CD4-positive, alpha-beta T cell (primary cell): ENCODE data around the gene DNHD1. TPM values are rescaled to one million over a fixed set of nuclear protein-coding genes. Genes with fewer than 3 reads are reported as not detected.
A peak's percentile ranks its signal among the peaks of the same experiment; 100 is the strongest.

Experiments
- ATAC-seq: fragments of 200-7000 bp; cut with Tn5 transposase; one replicate; pipeline ENCODE4 v1.10.0; 2022; ENCODE audit warnings: mild to moderate bottlenecking; ENCODE audit not compliant: poor library complexity
- CTCF ChIA-PET: fragments of 350-600 bp; sonication (Branson Sonifier 250); formaldehyde crosslinking; loops from one replicate; lab custom pipeline; 2021; ENCODE audit warnings: antibody characterized with exemption, inconsistent platforms; lab: Charles Lee
- POLR2A ChIA-PET: fragments of 350-600 bp; sonication (Branson Sonifier 250); formaldehyde crosslinking; loops from one replicate; lab custom pipeline; 2021; ENCODE audit warnings: antibody characterized with exemption, inconsistent platforms; lab: Charles Lee
- DNase-seq, 14 experiments: peaks; one replicate each; pipeline ENCODE4 v3.0.0-alpha.2; 2013 to 2020; ENCODE audit warnings: mixed read lengths in 2 of 14
- H3K27ac ChIP-seq, 2 donors: one replicate each; pipeline versions ENCODE4 v1.5.1 to v1.7.0; 2013; ENCODE audit warnings: low read length in 2 of 2, low read depth in 1 of 2, mild to moderate bottlenecking in 1 of 2
- H3K27me3 ChIP-seq, 2 experiments: 1 replicate in 1 of 2; 2 replicates in 1 of 2; pipeline versions ENCODE4 v1.6.1 to v1.7.0; 2013; ENCODE audit warnings: low read length in 2 of 2, control low read depth in 1 of 2, mild to moderate bottlenecking in 1 of 2, moderate library complexity in 1 of 2; ENCODE audit not compliant: insufficient read depth in 2 of 2, control insufficient read depth in 1 of 2
- H3K36me3 ChIP-seq: one replicate; pipeline ENCODE4 v1.6.1; 2013; ENCODE audit warnings: low read length, control low read depth; ENCODE audit not compliant: insufficient read depth
- H3K4me1 ChIP-seq: one replicate; pipeline ENCODE4 v1.6.1; 2013; ENCODE audit warnings: low read length, control low read depth; ENCODE audit not compliant: insufficient read depth
- H3K4me3 ChIP-seq: one replicate; pipeline ENCODE4 v1.5.1; 2013; ENCODE audit warnings: mild to moderate bottlenecking, low read length, moderate library complexity
- H3K9me3 ChIP-seq, 2 experiments: 1 replicate in 1 of 2; 2 replicates in 1 of 2; pipeline versions ENCODE4 v1.6.1 to v1.7.0; 2013; ENCODE audit warnings: low read length in 2 of 2, mild to moderate bottlenecking in 2 of 2, control low read depth in 1 of 2, moderate library complexity in 1 of 2; ENCODE audit not compliant: control insufficient read depth in 1 of 2, insufficient read depth in 1 of 2
- H3K27ac Mint-ChIP-seq: one replicate; pipeline ENCODE4 v1.8.0; 2020; ENCODE audit warnings: mixed read lengths
- H3K27me3 Mint-ChIP-seq: one replicate; pipeline ENCODE4 v1.8.0; 2021; ENCODE audit warnings: mixed read lengths
- H3K36me3 Mint-ChIP-seq: one replicate; pipeline ENCODE4 v1.8.0; 2021; ENCODE audit warnings: low read depth, mixed read lengths
- H3K4me1 Mint-ChIP-seq: one replicate; pipeline ENCODE4 v1.8.0; 2021; ENCODE audit warnings: low read depth, mixed read lengths
- H3K4me3 Mint-ChIP-seq: one replicate; pipeline ENCODE4 v1.8.0; 2020; ENCODE audit warnings: mild to moderate bottlenecking, mixed read lengths
- H3K9me3 Mint-ChIP-seq: one replicate; pipeline ENCODE4 v1.8.0; 2020; ENCODE audit warnings: mixed read lengths
- intact Hi-C, 2 experiments: fragments of 100-400 bp; cut with DNase I in 1 of 2; cut with micrococcal nuclease in 1 of 2; formaldehyde crosslinking; loops; one replicate each; pipeline versions ENCODE4 v1.15.1 to v1.9.0; 2023 to 2025; cut with DNase I, micrococcal nuclease
- total RNA-seq, 174 experiments: library from RNA in 2 of 174; stranded (reverse) in 2 of 174; gene quantifications; one replicate each; pipeline ENCODE4 v1.2.3 and lab custom pipeline; 2021 to 2026
- TF ChIP-seq, protein P1 (sequence below): fragments of 200-600 bp; IDR thresholded peaks from one replicate; pipeline ENCODE4 v1.8.0; 2022; ENCODE audit warnings: antibody characterized with exemption, mild to moderate bottlenecking

The DNHD1 gene
- total RNA-seq, 2 experiments from 2014 or later: 44.1 to 46.8 TPM

DNA sequence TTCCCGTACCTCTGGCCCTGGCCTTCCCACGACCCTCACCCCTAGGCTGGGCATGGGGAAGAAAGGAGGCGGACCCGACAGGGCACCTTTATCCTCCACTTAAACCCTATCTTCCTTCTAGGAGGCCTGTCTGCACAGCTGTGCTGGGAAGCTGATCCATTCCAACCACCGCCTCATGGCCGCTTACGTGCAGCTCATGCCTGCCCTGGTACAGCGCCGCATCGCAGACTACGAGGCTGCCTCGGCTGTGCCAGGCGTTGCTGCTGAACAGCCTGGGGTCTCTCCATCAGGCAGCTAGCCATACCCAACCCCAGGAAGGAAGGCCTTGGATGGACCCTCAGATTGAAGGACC, 15.2 kb upstream of the DNHD1 start:
- H3K36me3 Mint-ChIP-seq: peaks cover 51% of the 10 kb centered on the region
- Histone ChIP-seq H3K4me1 (peaks cover 39% of the 10 kb centered on the region), H3K4me3 (peak overlapping the region; percentile 83), H3K27ac (peak overlapping the region; percentile 87 to 95), H3K9me3 (no peaks in the 10 kb centered on the region), H3K36me3 (peaks cover 69% of the 10 kb centered on the region), H3K27me3 (no peaks in the 10 kb centered on the region)
- TF ChIP-seq, protein P1, sequence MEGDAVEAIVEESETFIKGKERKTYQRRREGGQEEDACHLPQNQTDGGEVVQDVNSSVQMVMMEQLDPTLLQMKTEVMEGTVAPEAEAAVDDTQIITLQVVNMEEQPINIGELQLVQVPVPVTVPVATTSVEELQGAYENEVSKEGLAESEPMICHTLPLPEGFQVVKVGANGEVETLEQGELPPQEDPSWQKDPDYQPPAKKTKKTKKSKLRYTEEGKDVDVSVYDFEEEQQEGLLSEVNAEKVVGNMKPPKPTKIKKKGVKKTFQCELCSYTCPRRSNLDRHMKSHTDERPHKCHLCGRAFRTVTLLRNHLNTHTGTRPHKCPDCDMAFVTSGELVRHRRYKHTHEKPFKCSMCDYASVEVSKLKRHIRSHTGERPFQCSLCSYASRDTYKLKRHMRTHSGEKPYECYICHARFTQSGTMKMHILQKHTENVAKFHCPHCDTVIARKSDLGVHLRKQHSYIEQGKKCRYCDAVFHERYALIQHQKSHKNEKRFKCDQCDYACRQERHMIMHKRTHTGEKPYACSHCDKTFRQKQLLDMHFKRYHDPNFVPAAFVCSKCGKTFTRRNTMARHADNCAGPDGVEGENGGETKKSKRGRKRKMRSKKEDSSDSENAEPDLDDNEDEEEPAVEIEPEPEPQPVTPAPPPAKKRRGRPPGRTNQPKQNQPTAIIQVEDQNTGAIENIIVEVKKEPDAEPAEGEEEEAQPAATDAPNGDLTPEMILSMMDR: no peak
- ATAC-seq (peak; percentile 5), DNase-seq (no peak)
- H3K27ac Mint-ChIP-seq: peak overlapping the region; percentile 99
- peaks cover 42% of the 10 kb centered on the region for H3K4me1 Mint-ChIP-seq
- intact Hi-C loops: loop anchor here (1.0 to 5.0 kb wide), 8 partner anchors 92 to 1505 kb away; partner anchors contain the start of genes FHIP1B (in 2 of the 2), ILK (in 2 of the 2), MRPL17 (in 2 of the 2) and RRP8 (in 2 of the 2)
- no peaks in the 10 kb centered on the region for H3K9me3 Mint-ChIP-seq
- ChIA-PET POLR2A (interaction anchor here (0.7 to 2.7 kb wide), 28 partner anchors 8 to 1505 kb away, joined by 3 to 27 read pairs (median 6); partner anchors contain the start of genes APBB1, EIF3F, FHIP1B and MRPL17), CTCF (interaction anchor here (1.2 to 1.9 kb wide), 5 partner anchors 38 to 201 kb away, joined by 3 to 8 read pairs (median 6); partner anchors contain the start of gene MRPL17)
- H3K4me3 Mint-ChIP-seq: peak overlapping the region; percentile 98
- no peaks in the 10 kb centered on the region for H3K27me3 Mint-ChIP-seq

DNA sequence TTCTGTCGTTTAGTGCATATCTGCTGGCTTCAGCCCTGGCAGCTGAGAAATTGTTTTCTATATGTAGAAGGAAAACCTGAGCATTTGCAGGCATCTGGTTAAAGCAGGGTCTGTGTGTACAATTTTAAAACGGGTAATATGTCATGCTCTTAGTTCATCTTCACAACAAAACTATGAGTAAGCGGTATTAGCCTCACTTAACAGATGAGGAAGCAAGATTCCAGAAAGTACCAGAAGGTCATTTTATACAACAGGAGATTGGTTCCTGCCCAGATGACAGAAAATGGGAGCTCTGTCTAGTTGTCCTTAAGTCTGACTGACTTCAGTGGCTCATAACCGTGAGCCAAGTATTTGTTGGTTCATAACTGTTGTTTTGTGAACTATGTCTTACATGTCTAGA, 14.6 kb upstream of the DNHD1 start:
- ChIA-PET CTCF (interaction anchor here (1.2 to 2.2 kb wide), 5 partner anchors 39 to 199 kb away, joined by 3 to 8 read pairs (median 6); partner anchors contain the start of gene TAF10), POLR2A (interaction anchor here (1.3 to 2.7 kb wide), 14 partner anchors 8 to 793 kb away, joined by 3 to 27 read pairs (median 10); partner anchors contain the start of genes APBB1, MRPL17, SMPD1 and TAF10)
- peaks cover 67% of the 10 kb centered on the region for H3K36me3 ChIP-seq
- DNase-seq (peak in 1 of 14 experiments; percentile 21), ATAC-seq (no peak)
- peaks cover 39% of the 10 kb centered on the region for H3K4me1 ChIP-seq
- TF ChIP-seq, protein P1: no peak
- H3K27ac ChIP-seq: peak overlapping the region; percentile 87 to 95
- H3K4me1 Mint-ChIP-seq: peaks cover 42% of the 10 kb centered on the region
- peak overlapping the region; percentile 99 for H3K27ac Mint-ChIP-seq
- no peaks in the 10 kb centered on the region for H3K27me3 Mint-ChIP-seq
- peaks cover 46% of the 10 kb centered on the region for H3K36me3 Mint-ChIP-seq
- peak overlapping the region; percentile 98 for H3K4me3 Mint-ChIP-seq
- peak overlapping the region; percentile 83 for H3K4me3 ChIP-seq
- H3K9me3 ChIP-seq: no peaks in the 10 kb centered on the region
- intact Hi-C loops: loop anchor here (5.0 kb wide), 5 partner anchors 120 to 1505 kb away; partner anchors contain the start of genes ILK (in 2 of the 2), RRP8 (in 2 of the 2), EIF3F (in 1 of the 2) and FHIP1B (in 1 of the 2)
- H3K9me3 Mint-ChIP-seq: no peaks in the 10 kb centered on the region
- no peaks in the 10 kb centered on the region for H3K27me3 ChIP-seq

- Histone ChIP-seq H3K27ac (peak overlapping the region in 1 of 2 donors; percentile 95), H3K9me3 (no peaks in the 10 kb centered on the region), H3K27me3 (no peaks in the 10 kb centered on the region), H3K4me3 (no peak overlapping the region), H3K36me3 (peaks cover 62% of the 10 kb centered on the region), H3K4me1 (peaks cover 39% of the 10 kb centered on the region)
- TF ChIP-seq, protein P1: no peak
- intact Hi-C loops: loop anchor here (5.0 kb wide), 5 partner anchors 119 to 1504 kb away; partner anchors contain the start of genes ILK (in 2 of the 2), RRP8 (in 2 of the 2), EIF3F (in 1 of the 2) and FHIP1B (in 1 of the 2)
- H3K9me3 Mint-ChIP-seq: no peaks in the 10 kb centered on the region
- no peak for DNase-seq
- H3K36me3 Mint-ChIP-seq: peaks cover 41% of the 10 kb centered on the region
- H3K27me3 Mint-ChIP-seq: no peaks in the 10 kb centered on the region
- ChIA-PET POLR2A (interaction anchor here (1.3 to 2.7 kb wide), 5 partner anchors 12 to 200 kb away, joined by 3 to 27 read pairs (median 14); partner anchors contain the start of genes APBB1, MRPL17 and SMPD1), CTCF (interaction anchor here (1.2 to 2.2 kb wide), 3 partner anchors 104 to 129 kb away, joined by 3 to 8 read pairs (median 6); partner anchors contain the start of gene TAF10)
- H3K4me3 Mint-ChIP-seq: peak overlapping the region; percentile 98
- H3K27ac Mint-ChIP-seq: peak overlapping the region; percentile 99
- peaks cover 42% of the 10 kb centered on the region for H3K4me1 Mint-ChIP-seq
- ATAC-seq: no peak
Observed at GRCh38 chr11:6483015-6483414, 14.1 kb upstream of the DNHD1 start.
